ENCODE results near the gene ACADS.

ACADS gene
- total RNA-seq: 11.4 to 59.0 (median 29.6) reads per million in 18 experiments

- peak; percentile 90 to 93 for DNase-seq
Observed at GRCh38 chr12:120725659-120726509, at the start of gene ACADS. TSS of gene ACADS (plus strand) at chr12:120725826. CDS start at chr12:120725886, 60 bp downstream.

GRCh38 chr12:120677765-120678473, 47.7 kb upstream of the ACADS start:
- peak; percentile 29 to 34 for DNase-seq

GRCh38 chr12:120678572-120678971, 47.1 kb upstream of the ACADS start:
- no peak for DNase-seq

- DNase-seq: peak; percentile 38 to 48
Observed at GRCh38 chr12:120680165-120680738, 45.4 kb upstream of the ACADS start.

GRCh38 chr12:120684523-120684932, 41.1 kb upstream of the ACADS start:
- peak; percentile 76 to 91 for DNase-seq

GRCh38 chr12:120685522-120685921, 40.1 kb upstream of the ACADS start:
- no peak for DNase-seq

- DNase-seq: peak; percentile 98 to 99
Observed at GRCh38 chr12:120686151-120686689, 39.4 kb upstream of the ACADS start.

- peak; percentile 97 to 98 for DNase-seq
Observed at GRCh38 chr12:120686690-120687577, 38.7 kb upstream of the ACADS start, which contains the start of gene MLEC. TSS of gene MLEC (plus strand) at chr12:120687149. CDS start at chr12:120687297, 148 bp downstream.

- DNase-seq: peak; percentile 15 to 40
Observed at GRCh38 chr12:120687578-120688289, 37.9 kb upstream of the ACADS start.

GRCh38 chr12:120688527-120689071, 37.0 kb upstream of the ACADS start:
- DNase-seq: peak; percentile 39 to 51

- DNase-seq: no peak
Observed at GRCh38 chr12:120689397-120690082, 36.1 kb upstream of the ACADS start.

- DNase-seq: no peak
Observed at GRCh38 chr12:120690083-120690450, 35.6 kb upstream of the ACADS start.

GRCh38 chr12:120690978-120691377, 34.6 kb upstream of the ACADS start:
- no peak for DNase-seq

GRCh38 chr12:120692524-120693033, 33.0 kb upstream of the ACADS start:
- no peak for DNase-seq

- no peak for DNase-seq
Observed at GRCh38 chr12:120693848-120694247, 31.8 kb upstream of the ACADS start.

- DNase-seq: no peak
Observed at GRCh38 chr12:120696626-120697025, 29.0 kb upstream of the ACADS start.

GRCh38 chr12:120697344-120697743, 28.3 kb upstream of the ACADS start:
- no peak for DNase-seq

GRCh38 chr12:120698665-120699064, 27.0 kb upstream of the ACADS start:
- peak in 1 of 2 donors; percentile 40 for DNase-seq

- DNase-seq: no peak
Observed at GRCh38 chr12:120699553-120699952, 26.1 kb upstream of the ACADS start.

- DNase-seq: no peak
Observed at GRCh38 chr12:120700886-120701285, 24.7 kb upstream of the ACADS start.

Measured in inflammatory macrophage (primary cell).